Astrocyte of the cerebellum (primary cell): ENCODE measurements around the gene TMEM63A.
"Not testable (repeated sequence)": the region's sequence is repeated elsewhere in the genome, so short reads cannot be mapped to it uniquely, and the experiment has no call there.

ENCODE experiments used
- DNase-seq: peaks from one replicate; pipeline ENCODE4 v3.0.0-alpha.2; 2011; ENCODE audit warnings: low read depth
- H3K4me3 ChIP-seq: 2 replicates; pipeline ENCODE4 v1.5.1; 2011; ENCODE audit warnings: mild to moderate bottlenecking, low read depth, low read length, moderate library complexity
- CTCF ChIP-seq: IDR thresholded peaks from 2 replicates; pipeline ENCODE4 v1.5.1; 2012; ENCODE audit warnings: low read length, low read depth, moderate library complexity, mild to moderate bottlenecking; ENCODE audit errors: missing control alignments
- in situ Hi-C: cut with HindIII; loops from 2 replicates; pipeline ENCODE4 v1.10.0; 2017; ENCODE audit warnings: low sequenced_read_pairs

TMEM63A gene

GRCh38 chr1:225819346-225820192 is 62.6 kb downstream of the TMEM63A start:
- in situ Hi-C loops = loop anchor here (5.0 kb wide), 1 partner anchor 103 kb away; the partner anchor contains the start of gene PYCR2
- no peak overlapping the region for H3K4me3 ChIP-seq
- TF ChIP-seq CTCF = no peak
- no peak for DNase-seq

GRCh38 chr1:225818229-225818628 is 64.0 kb downstream of the TMEM63A start:
- H3K4me3 ChIP-seq = no peak overlapping the region

GRCh38 chr1:225817611-225818061 is 64.5 kb downstream of the TMEM63A start:
- H3K4me3 ChIP-seq = no peak overlapping the region
- no peak for TF ChIP-seq CTCF
- in situ Hi-C loops = loop anchor here (5.0 kb wide), 1 partner anchor 105 kb away; the partner anchor contains the start of gene PYCR2
- peak; percentile 69 for DNase-seq

More at GRCh38 chr1:225818229-225818628, 64.0 kb downstream of the TMEM63A start:
- TF ChIP-seq CTCF = no peak
- DNase-seq = no peak
- in situ Hi-C loops = loop anchor here (5.0 kb wide), 1 partner anchor 104 kb away; the partner anchor contains the start of gene PYCR2

GRCh38 chr1:225816643-225817538 is 65.3 kb downstream of the TMEM63A start:
- DNase-seq = no peak
- in situ Hi-C loops = loop anchor here (5.0 kb wide), 1 partner anchor 105 kb away; the partner anchor contains the start of gene PYCR2
- H3K4me3 ChIP-seq = no peak overlapping the region
- TF ChIP-seq CTCF = no peak

- in situ Hi-C loops = loop anchor here (5.0 kb wide), 1 partner anchor 107 kb away; the partner anchor contains the start of gene PYCR2
- no peak overlapping the region for H3K4me3 ChIP-seq
- no peak for TF ChIP-seq CTCF
- no peak for DNase-seq
Observed at GRCh38 chr1:225815526-225816178, 66.5 kb downstream of the TMEM63A start.

GRCh38 chr1:225815090-225815489 is 67.1 kb downstream of the TMEM63A start:
- in situ Hi-C loops = loop anchor here (5.0 kb wide), 1 partner anchor 107 kb away; the partner anchor contains the start of gene PYCR2
- not testable (repeated sequence) for DNase-seq, H3K4me3 ChIP-seq
